DND-41 (cell line): Measurements from ENCODE around the gene ZNF765.

Experiments
- ATAC-seq: fragments of 200-7000 bp; cut with Tn5 transposase; 3 replicates; pipeline ENCODE4 v1.9.1; 2021; ENCODE audit warnings: low read depth; ENCODE audit not compliant: insufficient read depth
- DNase-seq: peaks from one replicate; pipeline ENCODE4 v3.0.0-alpha.2; 2020
- H2AFZ ChIP-seq: 2 replicates; pipeline ENCODE4 v1.6.0; 2012; ENCODE audit warnings: low read depth, low read length
- H3K27ac ChIP-seq: 2 replicates; pipeline ENCODE4 v1.5.1; 2012; ENCODE audit warnings: low read length, inconsistent platforms
- H3K27me3 ChIP-seq: fragments of 200-600 bp; sonication (generic); 2 replicates; pipeline ENCODE4 v1.6.0; 2012; ENCODE audit warnings: low read length, mild to moderate bottlenecking, inconsistent platforms; ENCODE audit not compliant: insufficient read depth, poor library complexity
- H3K36me3 ChIP-seq: 2 replicates; pipeline ENCODE4 v1.5.1; 2012; ENCODE audit warnings: low read length, inconsistent platforms; ENCODE audit not compliant: insufficient read depth
- H3K4me1 ChIP-seq: 2 replicates; pipeline ENCODE4 v1.5.1; 2012; ENCODE audit warnings: mild to moderate bottlenecking, low read length; ENCODE audit not compliant: insufficient read depth
- H3K4me2 ChIP-seq: 2 replicates; pipeline ENCODE4 v1.6.0; 2012; ENCODE audit warnings: mild to moderate bottlenecking, moderate library complexity, low read length, inconsistent platforms; ENCODE audit not compliant: insufficient read depth
- H3K4me3 ChIP-seq, 2 experiments: fragments of 200-600 bp in 1 of 2; shearing (Covaris generic) in 1 of 2; 2 replicates each; pipeline ENCODE4 v1.5.1; 2012 to 2016; ENCODE audit warnings: inconsistent platforms in 2 of 2, low read length in 2 of 2, mild to moderate bottlenecking in 2 of 2, low read depth in 1 of 2, moderate library complexity in 1 of 2
- H3K79me2 ChIP-seq: 2 replicates; pipeline ENCODE4 v1.6.0; 2012; ENCODE audit warnings: low read length, inconsistent platforms; ENCODE audit not compliant: insufficient read depth
- H3K9ac ChIP-seq: 2 replicates; pipeline ENCODE4 v1.6.0; 2012; ENCODE audit warnings: low read depth, mild to moderate bottlenecking, inconsistent platforms, low read length, moderate library complexity
- H3K9me3 ChIP-seq: 2 replicates; pipeline ENCODE4 v1.5.1; 2012; ENCODE audit warnings: low read length, moderate library complexity, mild to moderate bottlenecking, inconsistent platforms; ENCODE audit not compliant: insufficient read depth, severe bottlenecking
- H4K20me1 ChIP-seq: 2 replicates; pipeline ENCODE4 v1.6.0; 2012; ENCODE audit warnings: low read length; ENCODE audit not compliant: insufficient read depth
- EZH2 ChIP-seq: IDR thresholded peaks from 3 replicates; pipeline ENCODE4 v1.6.1; 2012; ENCODE audit warnings: borderline replicate concordance, low read depth, mild to moderate bottlenecking, moderate library complexity, low read length, inconsistent platforms; ENCODE audit not compliant: severe bottlenecking
- TF ChIP-seq, protein P1 (sequence below): IDR thresholded peaks from 2 replicates; pipeline ENCODE4 v1.5.1; 2012; ENCODE audit warnings: borderline replicate concordance, low read length, moderate library complexity, mild to moderate bottlenecking; ENCODE audit not compliant: poor library complexity, severe bottlenecking; ENCODE audit errors: extremely low read depth

Gene ZNF765

DNA sequence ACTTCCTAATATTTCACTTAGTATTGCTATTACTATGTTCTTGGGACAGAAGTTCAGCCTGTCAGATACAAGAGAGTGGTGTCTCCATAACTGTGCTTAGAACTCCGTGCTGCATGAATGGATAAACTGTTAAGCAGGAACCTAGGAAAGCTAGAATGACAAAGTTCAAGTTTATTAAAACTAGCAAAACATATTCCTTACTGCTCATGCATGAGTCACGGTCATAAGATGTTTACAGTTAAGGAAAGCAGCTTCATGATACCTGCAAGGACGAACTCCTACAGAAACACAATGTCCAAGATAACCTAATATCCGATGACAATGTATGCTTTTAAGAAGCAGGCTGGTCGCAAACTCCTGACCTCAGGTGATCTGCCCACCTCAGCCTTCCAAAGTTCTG lies 6.0 kb upstream of the ZNF765 start:
- H3K27me3 ChIP-seq, result no peaks in the 10 kb centered on the region
- no peaks in the 10 kb centered on the region for H4K20me1 ChIP-seq
- no peak overlapping the region for H2AFZ ChIP-seq
- H3K4me3 ChIP-seq, result no peak overlapping the region
- H3K4me1 ChIP-seq, result no peaks in the 10 kb centered on the region
- H3K4me2 ChIP-seq, result no peak overlapping the region
- TF ChIP-seq, protein P1, sequence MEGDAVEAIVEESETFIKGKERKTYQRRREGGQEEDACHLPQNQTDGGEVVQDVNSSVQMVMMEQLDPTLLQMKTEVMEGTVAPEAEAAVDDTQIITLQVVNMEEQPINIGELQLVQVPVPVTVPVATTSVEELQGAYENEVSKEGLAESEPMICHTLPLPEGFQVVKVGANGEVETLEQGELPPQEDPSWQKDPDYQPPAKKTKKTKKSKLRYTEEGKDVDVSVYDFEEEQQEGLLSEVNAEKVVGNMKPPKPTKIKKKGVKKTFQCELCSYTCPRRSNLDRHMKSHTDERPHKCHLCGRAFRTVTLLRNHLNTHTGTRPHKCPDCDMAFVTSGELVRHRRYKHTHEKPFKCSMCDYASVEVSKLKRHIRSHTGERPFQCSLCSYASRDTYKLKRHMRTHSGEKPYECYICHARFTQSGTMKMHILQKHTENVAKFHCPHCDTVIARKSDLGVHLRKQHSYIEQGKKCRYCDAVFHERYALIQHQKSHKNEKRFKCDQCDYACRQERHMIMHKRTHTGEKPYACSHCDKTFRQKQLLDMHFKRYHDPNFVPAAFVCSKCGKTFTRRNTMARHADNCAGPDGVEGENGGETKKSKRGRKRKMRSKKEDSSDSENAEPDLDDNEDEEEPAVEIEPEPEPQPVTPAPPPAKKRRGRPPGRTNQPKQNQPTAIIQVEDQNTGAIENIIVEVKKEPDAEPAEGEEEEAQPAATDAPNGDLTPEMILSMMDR, result no peak
- no peak for TF ChIP-seq EZH2
- ATAC-seq (no peak), DNase-seq (no peak)
- H3K36me3 ChIP-seq, result no peaks in the 10 kb centered on the region
- no peak overlapping the region for H3K27ac ChIP-seq
- no peaks in the 10 kb centered on the region for H3K79me2 ChIP-seq
- no peaks in the 10 kb centered on the region for H3K9me3 ChIP-seq
- H3K9ac ChIP-seq, result no peak overlapping the region

DNA sequence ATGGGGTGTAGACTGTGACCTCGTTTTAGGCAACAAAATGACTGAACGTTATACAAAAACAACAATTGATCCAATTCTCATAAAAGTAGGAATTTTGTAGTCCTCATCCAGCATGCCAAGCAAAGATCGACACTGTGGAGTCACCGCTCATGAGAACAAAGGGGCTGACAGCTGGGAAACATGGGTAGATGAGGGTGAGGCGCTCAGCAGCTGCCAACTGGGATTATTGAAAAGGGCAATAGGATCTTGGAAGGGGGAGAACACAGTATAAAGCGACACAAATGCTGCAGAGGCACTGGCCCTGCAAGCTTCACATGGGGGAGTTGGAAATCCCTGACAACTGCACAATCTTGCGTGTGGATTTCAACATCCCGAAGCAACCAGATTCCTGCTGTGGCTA lies 5.4 kb upstream of the ZNF765 start:
- ATAC-seq, result no peak
- Histone ChIP-seq H3K4me2 (no peak overlapping the region), H3K36me3 (no peaks in the 10 kb centered on the region), H4K20me1 (no peaks in the 10 kb centered on the region), H3K79me2 (no peaks in the 10 kb centered on the region), H3K9me3 (no peaks in the 10 kb centered on the region), H3K27me3 (no peaks in the 10 kb centered on the region), H3K4me1 (peaks cover 6% of the 10 kb centered on the region), H3K27ac (no peak overlapping the region), H2AFZ (no peak overlapping the region), H3K4me3 (no peak overlapping the region), H3K9ac (no peak overlapping the region)
- TF ChIP-seq, protein P1, result no peak
- no peak for TF ChIP-seq EZH2
- DNase-seq, result no peak

DNA sequence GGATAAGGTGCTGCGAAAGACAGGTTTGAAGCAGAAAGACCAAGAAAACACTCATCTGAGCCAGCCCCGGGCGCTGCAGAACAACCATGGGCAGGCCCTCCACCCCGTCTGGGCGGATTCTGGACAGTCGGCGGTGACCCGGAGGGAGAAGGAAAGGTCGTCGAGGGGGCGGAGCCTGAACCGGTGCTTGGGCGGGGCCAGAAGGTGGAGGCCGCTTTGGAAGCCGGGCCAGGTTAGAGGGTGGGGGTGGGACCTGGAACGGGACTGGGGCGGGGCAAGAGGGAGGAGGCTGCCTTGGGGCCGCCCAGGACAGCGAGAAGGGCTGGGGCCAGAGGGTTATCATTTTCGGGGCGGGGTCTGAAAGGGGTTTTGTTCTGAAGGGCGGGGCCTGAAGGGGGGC lies 5.0 kb upstream of the ZNF765 start:
- ATAC-seq (no peak), DNase-seq (no peak)
- Histone ChIP-seq H3K4me2 (no peak overlapping the region), H3K9me3 (no peaks in the 10 kb centered on the region), H3K27ac (no peak overlapping the region), H3K27me3 (no peaks in the 10 kb centered on the region), H3K79me2 (peaks cover under 1% of the 10 kb centered on the region; the same call in 1 of the 2 replicates), H4K20me1 (no peaks in the 10 kb centered on the region), H3K4me3 (no peak overlapping the region), H3K4me1 (peaks cover 8% of the 10 kb centered on the region), H2AFZ (no peak overlapping the region), H3K36me3 (no peaks in the 10 kb centered on the region), H3K9ac (no peak overlapping the region)
- TF ChIP-seq EZH2, result no peak
- TF ChIP-seq, protein P1, result no peak
